GM19438 (cell line): ENCODE measurements around the gene GXYLT2.

ENCODE experiments used
- ATAC-seq: cut with Tn5 transposase; IDR thresholded peaks from one replicate; pipeline ENCODE4 v1.9.1; 2021; ENCODE audit warnings: low read depth; ENCODE audit not compliant: unreplicated experiment

GXYLT2 gene

GRCh38 chr3:72887705-72888545, at the start of gene GXYLT2:
GXYLT2 (plus strand) TSS chr3:72888046; CDS start chr3:72888234, 188 bp downstream.
- no peak for ATAC-seq

- ATAC-seq, result no peak
Measured at GRCh38 chr3:72839057-72839456, 48.8 kb upstream of the GXYLT2 start.

GRCh38 chr3:72844436-72844993, 43.3 kb upstream of the GXYLT2 start:
- no peak for ATAC-seq

- no peak for ATAC-seq
Measured at GRCh38 chr3:72846166-72846565, 41.7 kb upstream of the GXYLT2 start.

- ATAC-seq, result no peak
Measured at GRCh38 chr3:72847282-72847681, 40.6 kb upstream of the GXYLT2 start.

GRCh38 chr3:72847751-72848702, 39.8 kb upstream of the GXYLT2 start, which contains the start of gene SHQ1:
SHQ1 (minus strand) TSS chr3:72848445; CDS start chr3:72848340, 105 bp downstream.
- peak; percentile 88 for ATAC-seq

- ATAC-seq, result peak; percentile 45
Measured at GRCh38 chr3:72848703-72849081, 39.2 kb upstream of the GXYLT2 start.

GRCh38 chr3:72855001-72855400, 32.8 kb upstream of the GXYLT2 start:
- no peak for ATAC-seq

- ATAC-seq, result no peak
Measured at GRCh38 chr3:72860053-72860452, 27.8 kb upstream of the GXYLT2 start.

- ATAC-seq, result no peak
Measured at GRCh38 chr3:72860846-72861245, 27.0 kb upstream of the GXYLT2 start.

- no peak for ATAC-seq
Measured at GRCh38 chr3:72862314-72863090, 25.3 kb upstream of the GXYLT2 start.

GRCh38 chr3:72872183-72872582, 15.7 kb upstream of the GXYLT2 start:
- ATAC-seq, result no peak

- ATAC-seq, result no peak
Measured at GRCh38 chr3:72887343-72887704, 522 bp upstream of the GXYLT2 start.

GRCh38 chr3:72888546-72889309, 882 bp downstream of the GXYLT2 start:
- ATAC-seq, result no peak

- no peak for ATAC-seq
Measured at GRCh38 chr3:72889310-72890165, 1.7 kb downstream of the GXYLT2 start.

- ATAC-seq, result no peak
Measured at GRCh38 chr3:72890166-72890925, 2.5 kb downstream of the GXYLT2 start.

- no peak for ATAC-seq
Measured at GRCh38 chr3:72891053-72891855, 3.4 kb downstream of the GXYLT2 start.
